ENCODE measurements around the gene AUTS2.

Gene AUTS2

GRCh38 chr7:70527520-70528115, 929.3 kb downstream of the AUTS2 start:
- no peak for DNase-seq (ENCODE audit: low read depth in 2 of 2)
- TF ChIP-seq CTCF (IDR thresholded peaks at IDR 0.05; ENCODE audit: low read depth, low read length): no peak
- no peak overlapping the region for H3K4me3 ChIP-seq (replicated peaks in 1 of 2; ENCODE audit: low read depth in 2 of 2, low read length in 2 of 2)

DNA sequence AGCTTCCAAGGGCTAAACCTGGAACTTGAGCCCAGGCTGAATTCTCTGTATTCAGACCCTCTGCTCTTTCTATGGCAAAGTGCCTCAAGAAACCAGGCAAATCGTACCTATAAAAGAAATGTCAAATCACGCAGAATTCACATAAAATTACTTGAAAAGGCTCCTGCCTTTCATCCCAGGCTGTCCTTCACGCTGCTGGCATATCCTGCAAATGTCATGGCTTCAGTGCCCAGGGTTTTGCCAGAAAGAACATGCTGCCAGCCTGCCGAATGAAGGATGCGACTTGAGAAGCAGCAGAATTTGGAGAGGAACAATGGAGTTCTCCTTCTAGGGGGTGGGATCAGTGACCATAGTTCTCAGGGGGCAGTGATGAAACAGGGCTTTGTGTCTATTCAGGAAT, 931.2 kb downstream of the AUTS2 start:
- no peak overlapping the region for H3K4me3 ChIP-seq (replicated peaks in 1 of 2; ENCODE audit: low read depth in 2 of 2, low read length in 2 of 2)
- TF ChIP-seq CTCF (IDR thresholded peaks at IDR 0.05; ENCODE audit: low read depth, low read length): no peak
- DNase-seq (ENCODE audit: low read depth in 2 of 2): no peak

DNA sequence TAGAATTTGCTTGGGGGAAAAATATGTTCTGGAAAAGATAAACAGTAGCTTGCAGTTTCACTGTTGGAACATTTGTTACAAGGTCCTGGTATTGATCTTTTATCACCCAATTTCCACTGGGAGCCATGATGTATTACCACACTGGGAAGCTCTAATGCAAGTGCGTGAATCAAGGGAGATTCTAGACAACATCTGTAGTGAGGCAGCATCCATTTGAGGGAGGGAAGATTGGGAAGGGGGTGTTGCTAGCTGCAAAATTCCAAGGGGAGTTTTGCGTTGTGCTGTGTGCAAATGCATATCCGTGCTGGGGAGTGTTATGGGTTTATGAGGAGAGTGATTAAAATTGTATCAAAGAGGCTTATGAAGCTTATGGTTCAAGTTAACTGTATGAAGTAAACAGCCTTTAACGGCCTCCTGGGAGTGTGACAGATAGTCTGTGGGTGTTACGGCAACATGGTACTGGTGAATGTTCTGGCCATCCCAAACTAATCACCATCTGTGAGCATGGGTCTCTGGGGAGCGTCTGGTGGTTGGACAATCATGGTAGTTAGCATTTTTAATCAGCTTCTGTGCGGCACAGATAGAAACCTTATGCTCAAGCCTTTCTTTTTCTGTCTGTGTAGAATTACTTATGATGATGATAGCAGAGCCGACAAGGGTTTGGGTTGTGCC, 931.8 kb downstream of the AUTS2 start:
- DNase-seq (ENCODE audit: low read depth in 2 of 2): no peak
- no peak for TF ChIP-seq CTCF (IDR thresholded peaks at IDR 0.05; ENCODE audit: low read depth, low read length)
- no peak overlapping the region for H3K4me3 ChIP-seq (replicated peaks in 1 of 2; ENCODE audit: low read depth in 2 of 2, low read length in 2 of 2)

GRCh38 chr7:70533614-70534013, 935.3 kb downstream of the AUTS2 start:
- DNase-seq (ENCODE audit: low read depth in 2 of 2): no peak
- no peak for TF ChIP-seq CTCF (IDR thresholded peaks at IDR 0.05; ENCODE audit: low read depth, low read length)
- no peak overlapping the region for H3K4me3 ChIP-seq (replicated peaks in 1 of 2; ENCODE audit: low read depth in 2 of 2, low read length in 2 of 2)

DNA sequence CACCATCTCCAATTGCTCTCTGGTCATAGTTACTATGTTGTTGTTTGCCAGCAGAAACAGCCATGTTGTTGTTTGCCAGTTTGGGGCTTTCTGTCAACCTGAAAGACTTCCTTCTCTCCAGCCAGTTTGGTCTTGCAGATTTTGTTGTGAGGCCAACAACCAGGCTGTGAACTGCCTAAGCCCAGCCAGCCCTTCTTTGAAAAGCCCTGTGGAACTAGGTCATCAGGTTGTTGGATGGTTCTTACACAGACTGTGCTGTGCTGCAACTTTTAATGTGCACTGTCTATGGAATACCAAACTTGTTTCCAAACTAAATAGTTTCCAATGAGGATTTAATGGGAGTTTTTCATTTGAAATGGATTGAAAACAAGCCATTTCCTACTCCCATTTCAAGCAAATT, 940.9 kb downstream of the AUTS2 start:
- no peak overlapping the region for H3K4me3 ChIP-seq (replicated peaks in 1 of 2; ENCODE audit: low read depth in 2 of 2, low read length in 2 of 2)
- DNase-seq (ENCODE audit: low read depth in 2 of 2): no peak
- no peak for TF ChIP-seq CTCF (IDR thresholded peaks at IDR 0.05; ENCODE audit: low read depth, low read length)

- no peak for DNase-seq (ENCODE audit: low read depth in 2 of 2)
- no peak overlapping the region for H3K4me3 ChIP-seq (replicated peaks in 1 of 2; ENCODE audit: low read depth in 2 of 2, low read length in 2 of 2)
- TF ChIP-seq CTCF (IDR thresholded peaks at IDR 0.05; ENCODE audit: low read depth, low read length): no peak
Observed at GRCh38 chr7:70539617-70540016, 941.3 kb downstream of the AUTS2 start.

GRCh38 chr7:70540641-70541040, 942.4 kb downstream of the AUTS2 start:
- H3K4me3 ChIP-seq (replicated peaks in 1 of 2; ENCODE audit: low read depth in 2 of 2, low read length in 2 of 2): no peak overlapping the region
- no peak for TF ChIP-seq CTCF (IDR thresholded peaks at IDR 0.05; ENCODE audit: low read depth, low read length)
- DNase-seq (ENCODE audit: low read depth in 2 of 2): no peak
